HepG2 (cell line): ENCODE data around the gene STK40. TPM values are rescaled to one million over a fixed set of nuclear protein-coding genes. Genes with fewer than 3 reads are reported as not detected.

ENCODE experiments used
- ARNTL ChIP-seq: sonication (generic); formaldehyde crosslinking; IDR thresholded peaks from 2 replicates; pipeline ENCODE4 v1.4.0; 2020; ENCODE audit warnings: mild to moderate bottlenecking, missing genetic modification reagents
- BRD4 ChIP-seq: sonication (generic); formaldehyde crosslinking; IDR thresholded peaks from 2 replicates; pipeline ENCODE4 v1.4.0; 2020; ENCODE audit warnings: missing genetic modification reagents
- DMTF1 ChIP-seq: sonication (generic); formaldehyde crosslinking; IDR thresholded peaks from 2 replicates; pipeline ENCODE4 v1.4.0; 2020; ENCODE audit warnings: mild to moderate bottlenecking, missing genetic modification reagents
- ERF ChIP-seq: IDR thresholded peaks from 2 replicates; pipeline ENCODE4 v1.6.1; 2018; ENCODE audit warnings: missing biosample characterization, missing genetic modification reagents
- ETV5 ChIP-seq: IDR thresholded peaks from 2 replicates; pipeline ENCODE4 v1.6.1; 2018; ENCODE audit warnings: missing biosample characterization, missing genetic modification reagents, inconsistent platforms, borderline replicate concordance
- NFRKB ChIP-seq: fragments of 450-650 bp; IDR thresholded peaks from 2 replicates; pipeline ENCODE4 v1.6.1; 2017
- PBX2 ChIP-seq: IDR thresholded peaks from 2 replicates; pipeline ENCODE4 v1.6.1; 2016; ENCODE audit warnings: control low read depth
- RCOR2 ChIP-seq: IDR thresholded peaks from 2 replicates; pipeline ENCODE4 v1.6.1; 2016; ENCODE audit warnings: missing biosample characterization, missing genetic modification reagents
- SMC3 ChIP-seq: IDR thresholded peaks from 2 replicates; pipeline ENCODE4 v1.6.1; 2011; ENCODE audit warnings: low read length, improper control_type of control experiment
- SNAI1 ChIP-seq: sonication (generic); formaldehyde crosslinking; IDR thresholded peaks from 2 replicates; pipeline ENCODE4 v1.5.0; 2020; ENCODE audit warnings: mild to moderate bottlenecking, missing genetic modification reagents, borderline replicate concordance
- STAG1 ChIP-seq: sonication (generic); formaldehyde crosslinking; IDR thresholded peaks from 2 replicates; pipeline ENCODE4 v1.4.0; 2020; ENCODE audit warnings: missing genetic modification reagents
- XBP1 ChIP-seq: sonication (generic); formaldehyde crosslinking; IDR thresholded peaks from 2 replicates; pipeline ENCODE4 v1.5.0; 2020; ENCODE audit warnings: missing genetic modification reagents
- ZMYM4 ChIP-seq: sonication (generic); formaldehyde crosslinking; IDR thresholded peaks from 2 replicates; pipeline ENCODE4 v1.8.1; 2023; ENCODE audit warnings: mild to moderate bottlenecking, missing genetic modification reagents
- ZNF230 ChIP-seq: sonication (generic); formaldehyde crosslinking; IDR thresholded peaks from 2 replicates; pipeline ENCODE4 v1.4.0; 2020; ENCODE audit warnings: mild to moderate bottlenecking, missing genetic modification reagents
- ZNF251 ChIP-seq: sonication (generic); formaldehyde crosslinking; IDR thresholded peaks from 2 replicates; pipeline ENCODE4 v1.9.0; 2021; ENCODE audit warnings: mild to moderate bottlenecking, missing genetic modification reagents
- ZNF253 ChIP-seq: sonication (generic); formaldehyde crosslinking; IDR thresholded peaks from 2 replicates; pipeline ENCODE4 v1.8.0; 2022; ENCODE audit warnings: mild to moderate bottlenecking, missing genetic modification reagents, borderline replicate concordance
- ZNF343 ChIP-seq: sonication (generic); formaldehyde crosslinking; IDR thresholded peaks from 2 replicates; pipeline ENCODE4 v1.4.0; 2020; ENCODE audit warnings: mild to moderate bottlenecking, missing genetic modification reagents
- ZNF614 ChIP-seq: IDR thresholded peaks from 2 replicates; pipeline ENCODE4 v1.6.1; 2018; ENCODE audit warnings: missing biosample characterization, missing genetic modification reagents, inconsistent platforms, borderline replicate concordance
- ZNF703 ChIP-seq: sonication (generic); formaldehyde crosslinking; IDR thresholded peaks from 2 replicates; pipeline ENCODE4 v1.5.1; 2020; ENCODE audit warnings: missing genetic modification reagents, mild to moderate bottlenecking, moderate library complexity, borderline replicate concordance
- ZNF777 ChIP-seq: sonication (generic); formaldehyde crosslinking; IDR thresholded peaks from 2 replicates; pipeline ENCODE4 v1.4.0; 2020; ENCODE audit warnings: missing genetic modification reagents
- ZSCAN20 ChIP-seq: sonication (generic); formaldehyde crosslinking; IDR thresholded peaks from 2 replicates; pipeline ENCODE4 v1.4.0; 2020; ENCODE audit warnings: missing genetic modification reagents, mild to moderate bottlenecking, borderline replicate concordance
- polyA plus RNA-seq, 8 experiments: library from polyadenylated mRNA; depleted of rRNA in 3 of 8; stranded (reverse) in 7 of 8; unstranded in 1 of 8; fragments of >200 nt; fragmentation: Illumina TruSeq in 4 of 8; extraction: Trizol in 4 of 8; gene quantifications; 2 replicates each; pipeline versions ENCODE4 v1.2.1 to v1.2.3, GENCODE V29; 2011 to 2016; ENCODE audit warnings: low read depth in 4 of 8, missing spikeins in 1 of 8, mixed read lengths in 1 of 8; ENCODE audit not compliant: insufficient read depth in 1 of 8
- total RNA-seq, 5 experiments: library from RNA; depleted of rRNA; stranded (reverse); fragments of >200 nt; fragmentation: Illumina TruSeq; extraction: Trizol; gene quantifications; 2 replicates each; pipeline ENCODE4 v1.2.3, GENCODE V29; 2016; ENCODE audit warnings: low read depth in 1 of 5

Gene STK40
- total and polyA plus RNA-seq, 2 of the 13 experiments (the other 11 are each of a cell fraction or from before 2014, with no cell fraction given): 33.8 to 35.1 TPM

GRCh38 chr1:36397378-36398230 is 11.9 kb upstream of the STK40 start, which contains the start of gene LSM10 (continued):
- TF ChIP-seq ZNF251: no peak
- TF ChIP-seq STAG1: no peak
- peak; percentile 56 for TF ChIP-seq ZNF614 (CRISPR knock-in tag)
- no peak for TF ChIP-seq ZNF703 (CRISPR knock-in tag)
- TF ChIP-seq ZNF343: no peak
- 0 out of 2 replicates have a peak, but pooled peaks have one; percentile 31 for TF ChIP-seq ZNF230 (CRISPR knock-in tag)
- TF ChIP-seq ZNF777 (CRISPR knock-in tag): peak; percentile 69; the same call in 1 of the 2 replicates
- TF ChIP-seq ZNF253 (CRISPR knock-in tag): no peak
- no peak for TF ChIP-seq BRD4 (CRISPR knock-in tag)
- no peak for TF ChIP-seq NFRKB
- no peak for TF ChIP-seq RCOR2 (CRISPR knock-in tag)
- TF ChIP-seq ARNTL: no peak
- TF ChIP-seq SNAI1 (CRISPR knock-in tag): no peak
- TF ChIP-seq SMC3: no peak
- TF ChIP-seq ZMYM4 (CRISPR knock-in tag): peak; percentile 46; the same call in 1 of the 2 replicates
- TF ChIP-seq XBP1 (CRISPR knock-in tag): no peak
- 0 out of 2 replicates have a peak, but pooled peaks have one; percentile 17 for TF ChIP-seq ETV5
- no peak for TF ChIP-seq PBX2 (CRISPR knock-in tag)
- no peak for TF ChIP-seq DMTF1
- TF ChIP-seq ZSCAN20: peak; percentile 85
- TF ChIP-seq ERF (CRISPR knock-in tag): peak; percentile 69
